Fibroblast of the aortic adventitia (primary cell): ENCODE measurements around the gene AHSA1. TPM values are rescaled to one million over a fixed set of nuclear protein-coding genes. Genes with fewer than 3 reads are reported as not detected.

Experiments used
- DNase-seq: peaks from one replicate; pipeline ENCODE4 v3.0.0-alpha.2; 2010; ENCODE audit warnings: low read depth
- H3K4me3 ChIP-seq: 2 replicates; pipeline ENCODE4 v1.5.1; 2011; ENCODE audit warnings: low read depth, mild to moderate bottlenecking, control low read depth, low read length, moderate library complexity
- small RNA-seq: library from RNA; depleted of rRNA; stranded (forward); fragments of <200 nt; gene quantifications from one replicate; pipeline ENCODE3, GENCODE V24; 2012
- total RNA-seq: library from RNA; depleted of rRNA; stranded (reverse); fragments of >200 nt; gene quantifications from 2 replicates; pipeline ENCODE4 v1.2.3, GENCODE V29; 2012; ENCODE audit warnings: low replicate concordance
- TF ChIP-seq, protein P1 (sequence below): IDR thresholded peaks from 2 replicates; pipeline ENCODE4 v1.5.1; 2011; ENCODE audit warnings: mild to moderate bottlenecking, low read length, control low read depth, inconsistent platforms; ENCODE audit not compliant: insufficient read depth

Gene AHSA1
- total RNA-seq, 1 donor = 68.2 TPM

DNA sequence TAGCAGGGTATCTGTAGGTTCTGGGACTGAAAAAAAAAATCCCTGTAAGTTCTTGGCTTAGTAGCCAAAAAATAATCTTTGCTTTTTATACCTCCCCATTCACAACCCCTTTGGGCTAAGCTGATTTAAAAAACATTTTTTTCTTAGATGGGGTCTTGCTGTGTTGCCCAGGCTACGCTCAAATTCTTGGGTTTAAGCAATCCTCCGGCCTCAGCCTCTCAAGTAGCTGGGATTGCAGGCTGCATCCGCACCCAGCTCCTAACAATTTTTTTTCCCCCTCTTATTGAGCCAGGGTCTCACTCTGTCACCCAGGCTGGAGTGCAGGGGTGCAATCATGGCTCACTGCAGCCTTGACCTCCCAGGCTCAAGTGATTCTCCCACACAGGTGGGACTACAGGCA lies 49.9 kb downstream of the AHSA1 start:
- no peak for DNase-seq
- H3K4me3 ChIP-seq = no peak overlapping the region
- TF ChIP-seq, protein P1, sequence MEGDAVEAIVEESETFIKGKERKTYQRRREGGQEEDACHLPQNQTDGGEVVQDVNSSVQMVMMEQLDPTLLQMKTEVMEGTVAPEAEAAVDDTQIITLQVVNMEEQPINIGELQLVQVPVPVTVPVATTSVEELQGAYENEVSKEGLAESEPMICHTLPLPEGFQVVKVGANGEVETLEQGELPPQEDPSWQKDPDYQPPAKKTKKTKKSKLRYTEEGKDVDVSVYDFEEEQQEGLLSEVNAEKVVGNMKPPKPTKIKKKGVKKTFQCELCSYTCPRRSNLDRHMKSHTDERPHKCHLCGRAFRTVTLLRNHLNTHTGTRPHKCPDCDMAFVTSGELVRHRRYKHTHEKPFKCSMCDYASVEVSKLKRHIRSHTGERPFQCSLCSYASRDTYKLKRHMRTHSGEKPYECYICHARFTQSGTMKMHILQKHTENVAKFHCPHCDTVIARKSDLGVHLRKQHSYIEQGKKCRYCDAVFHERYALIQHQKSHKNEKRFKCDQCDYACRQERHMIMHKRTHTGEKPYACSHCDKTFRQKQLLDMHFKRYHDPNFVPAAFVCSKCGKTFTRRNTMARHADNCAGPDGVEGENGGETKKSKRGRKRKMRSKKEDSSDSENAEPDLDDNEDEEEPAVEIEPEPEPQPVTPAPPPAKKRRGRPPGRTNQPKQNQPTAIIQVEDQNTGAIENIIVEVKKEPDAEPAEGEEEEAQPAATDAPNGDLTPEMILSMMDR = no peak

- peak; percentile 67 for DNase-seq
- H3K4me3 ChIP-seq = no peak overlapping the region
Observed at GRCh38 chr14:77508249-77508648, 50.4 kb downstream of the AHSA1 start.

GRCh38 chr14:77508876-77509275 lies 51.0 kb downstream of the AHSA1 start:
- TF ChIP-seq, protein P1 = no peak
- no peak overlapping the region for H3K4me3 ChIP-seq
- no peak for DNase-seq

More at GRCh38 chr14:77508249-77508648, 50.4 kb downstream of the AHSA1 start:
- TF ChIP-seq, protein P1 = no peak

GRCh38 chr14:77509366-77509765 lies 51.5 kb downstream of the AHSA1 start:
- no peak overlapping the region for H3K4me3 ChIP-seq
- TF ChIP-seq, protein P1 = no peak
- no peak for DNase-seq

- DNase-seq = no peak
- TF ChIP-seq, protein P1 = no peak
- no peak overlapping the region for H3K4me3 ChIP-seq
Observed at GRCh38 chr14:77511486-77512162, 53.7 kb downstream of the AHSA1 start.

- TF ChIP-seq, protein P1 = no peak
- peak; percentile 25 for DNase-seq
- H3K4me3 ChIP-seq = no peak overlapping the region
Observed at GRCh38 chr14:77516126-77516525, 58.2 kb downstream of the AHSA1 start.

Small RNA genes within 50 kb of the gene (small RNA-seq; reads per million reads assigned to genes)
- gene RF00404 = not detected

Other genes with a start within 250 kb of the AHSA1 start
- gene NGB, start 186.9 kb upstream of the AHSA1 start, total RNA-seq = not detected in 2 replicates
- 15.2 and 22.9 TPM in 2 replicates for gene POMT2, start 137.2 kb upstream of the AHSA1 start, total RNA-seq
- gene GSTZ1, start 137.1 kb upstream of the AHSA1 start, total RNA-seq = 19.3 and 19.9 TPM in 2 replicates
- 7.4 and 14.5 TPM in 2 replicates for gene TMED8, start 81.0 kb upstream of the AHSA1 start, total RNA-seq
- 2.0 and 3.6 TPM in 2 replicates for gene SAMD15, start 80.7 kb upstream of the AHSA1 start, total RNA-seq
- gene NOXRED1, start 34.6 kb upstream of the AHSA1 start, total RNA-seq = 0.09 TPM in 1 of 2 replicates, not detected in the other
- gene VIPAS39, start 492 bp upstream of the AHSA1 start, total RNA-seq = 21.1 and 33.5 TPM in 2 replicates
- 0.09 TPM in 1 of 2 replicates, not detected in the other for gene ISM2, start 40.7 kb downstream of the AHSA1 start, total RNA-seq
- gene SPTLC2, start 158.5 kb downstream of the AHSA1 start, total RNA-seq = 36.7 and 60.0 TPM in 2 replicates
- 5.5 and 7.6 TPM in 2 replicates for gene ALKBH1, start 249.9 kb downstream of the AHSA1 start, total RNA-seq